HG03025 (cell line): ENCODE results near the gene PIK3C2G.
"Not testable (repeated sequence)": the region's sequence is repeated elsewhere in the genome, so short reads cannot be mapped to it uniquely, and the experiment has no call there.

ENCODE experiments used
- ATAC-seq: cut with Tn5 transposase; IDR thresholded peaks from one replicate; pipeline ENCODE4 v1.9.1; 2021; ENCODE audit warnings: mild to moderate bottlenecking, moderate library complexity; ENCODE audit not compliant: unreplicated experiment, low FRiP score

PIK3C2G gene

GRCh38 chr12:18521461-18521860, 260.1 kb downstream of the PIK3C2G start:
- ATAC-seq = no peak

GRCh38 chr12:18522806-18523205, 261.5 kb downstream of the PIK3C2G start:
- no peak for ATAC-seq

GRCh38 chr12:18542497-18542896, 281.2 kb downstream of the PIK3C2G start:
- ATAC-seq = not testable (repeated sequence)

GRCh38 chr12:18546399-18546798, 285.1 kb downstream of the PIK3C2G start:
- no peak for ATAC-seq

GRCh38 chr12:18549598-18549997, 288.3 kb downstream of the PIK3C2G start:
- no peak for ATAC-seq

- ATAC-seq = no peak
Measured at GRCh38 chr12:18551106-18551505, 289.8 kb downstream of the PIK3C2G start.

- ATAC-seq = no peak
Measured at GRCh38 chr12:18551701-18552100, 290.4 kb downstream of the PIK3C2G start.

GRCh38 chr12:18552829-18553228, 291.5 kb downstream of the PIK3C2G start:
- ATAC-seq = no peak

GRCh38 chr12:18556161-18556560, 294.8 kb downstream of the PIK3C2G start:
- ATAC-seq = no peak

GRCh38 chr12:18559242-18559641, 297.9 kb downstream of the PIK3C2G start:
- ATAC-seq = no peak

- no peak for ATAC-seq
Measured at GRCh38 chr12:18562531-18562930, 301.2 kb downstream of the PIK3C2G start.

GRCh38 chr12:18564306-18564705, 303.0 kb downstream of the PIK3C2G start:
- ATAC-seq = no peak

- no peak for ATAC-seq
Measured at GRCh38 chr12:18567787-18568186, 306.5 kb downstream of the PIK3C2G start.

- no peak for ATAC-seq
Measured at GRCh38 chr12:18570543-18570942, 309.2 kb downstream of the PIK3C2G start.

- no peak for ATAC-seq
Measured at GRCh38 chr12:18576104-18576626, 314.8 kb downstream of the PIK3C2G start.

- ATAC-seq = no peak
Measured at GRCh38 chr12:18576648-18577047, 315.3 kb downstream of the PIK3C2G start.

- ATAC-seq = no peak
Measured at GRCh38 chr12:18578191-18578590, 316.9 kb downstream of the PIK3C2G start.

GRCh38 chr12:18580291-18580690, 319.0 kb downstream of the PIK3C2G start:
- no peak for ATAC-seq

- no peak for ATAC-seq
Measured at GRCh38 chr12:18580706-18581105, 319.4 kb downstream of the PIK3C2G start.

- ATAC-seq = no peak
Measured at GRCh38 chr12:18581232-18581962, 320.1 kb downstream of the PIK3C2G start.

GRCh38 chr12:18583655-18584054, 322.3 kb downstream of the PIK3C2G start:
- no peak for ATAC-seq

GRCh38 chr12:18586581-18586980, 325.3 kb downstream of the PIK3C2G start:
- no peak for ATAC-seq
